Posterior vena cava (tissue), 2 donors: ENCODE data around the gene MRPS25. TPM values are rescaled to one million over a fixed set of nuclear protein-coding genes. Genes with fewer than 3 reads are reported as not detected.
"Not testable (repeated sequence)": the region's sequence is repeated elsewhere in the genome, so short reads cannot be mapped to it uniquely, and the experiment has no call there.

Source experiments
- DNase-seq: peaks from one replicate; pipeline ENCODE4 v3.0.0-alpha.2; 2020; ENCODE audit warnings: low spot score
- intact Hi-C, 2 donors: fragments of 100-400 bp; cut with DNase I; formaldehyde crosslinking; loops; one replicate each; pipeline versions ENCODE4 v1.14.1 to v1.14.2; 2022 to 2023
- total RNA-seq, 2 donors: library from RNA; stranded (reverse); fragmentation: NEBNext Ultra II Directional; extraction: Animal tissue kit (Norgen Biotek cat#: 25700); gene quantifications; one replicate each; pipeline ENCODE4 v1.2.1, GENCODE V29; 2021
- donor health status: DM: yes; HTN: yes; CAD: no.
- donor health status: DM: yes; HTN: yes; CAD: no.

The MRPS25 gene
- total RNA-seq, 2 donors from 2014 or later: 29.7 to 34.4 TPM

- intact Hi-C loops: no loop called here
- no peak for DNase-seq
Measured at GRCh38 chr3:15007681-15008141, 57.4 kb downstream of the MRPS25 start.

GRCh38 chr3:14999182-14999581, 65.9 kb downstream of the MRPS25 start:
- intact Hi-C loops: not testable (repeated sequence)

More at GRCh38 chr3:14999182-14999581, 65.9 kb downstream of the MRPS25 start:
- not testable (repeated sequence) for DNase-seq

Other genes with a start within 250 kb of the MRPS25 start
- gene FGD5, start 246.4 kb downstream of the MRPS25 start, total RNA-seq: 10 to 100 TPM; 34.7 to 35.4 TPM
- 10 to 100 TPM; 37.8 to 43.5 TPM for gene NR2C2, start 117.7 kb downstream of the MRPS25 start, total RNA-seq
- gene RBSN, start 33.8 kb upstream of the MRPS25 start, total RNA-seq: 10 to 100 TPM; 28.8 to 30.3 TPM
- 10 to 100 TPM; 28.4 to 39.5 TPM for gene CAPN7, start 140.9 kb upstream of the MRPS25 start, total RNA-seq